ENCODE data around the gene CDK11A.
"Not testable (repeated sequence)": the region's sequence is repeated elsewhere in the genome, so short reads cannot be mapped to it uniquely, and the experiment has no call there.

DNA sequence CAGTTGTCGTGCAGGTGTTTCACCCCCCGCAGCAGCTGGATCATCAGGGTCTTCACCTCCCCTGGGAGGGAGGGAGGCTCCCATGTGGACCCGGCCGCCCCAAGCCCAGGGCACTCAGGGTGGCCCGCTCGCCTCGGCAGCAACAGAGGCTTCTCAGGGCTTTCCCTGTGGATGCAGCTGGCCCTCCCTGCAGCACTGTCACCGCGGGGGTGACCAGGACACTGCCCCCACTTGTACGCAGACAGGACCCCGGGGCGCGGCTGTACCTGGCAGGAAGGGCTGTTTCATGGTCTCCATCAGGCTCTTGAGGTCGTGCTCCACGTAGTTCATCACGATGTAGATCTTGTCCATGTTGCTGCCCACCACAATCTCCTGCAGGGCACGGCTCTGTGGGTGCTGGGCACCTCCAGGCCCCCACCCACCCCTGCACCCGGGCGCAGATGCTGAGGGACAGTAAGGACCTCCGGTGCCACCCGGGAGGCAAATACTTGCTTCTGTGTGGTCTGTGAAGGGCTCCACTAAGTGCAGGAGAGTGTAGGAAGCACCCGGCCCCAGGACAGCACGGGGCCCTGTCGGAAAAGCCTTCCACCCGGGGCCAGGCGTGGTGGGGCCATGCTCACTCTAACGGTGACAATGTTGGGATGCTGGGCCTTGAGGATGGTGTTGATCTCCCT is 19.7 kb downstream of the CDK11A start:
- TF ChIP-seq, protein P1, sequence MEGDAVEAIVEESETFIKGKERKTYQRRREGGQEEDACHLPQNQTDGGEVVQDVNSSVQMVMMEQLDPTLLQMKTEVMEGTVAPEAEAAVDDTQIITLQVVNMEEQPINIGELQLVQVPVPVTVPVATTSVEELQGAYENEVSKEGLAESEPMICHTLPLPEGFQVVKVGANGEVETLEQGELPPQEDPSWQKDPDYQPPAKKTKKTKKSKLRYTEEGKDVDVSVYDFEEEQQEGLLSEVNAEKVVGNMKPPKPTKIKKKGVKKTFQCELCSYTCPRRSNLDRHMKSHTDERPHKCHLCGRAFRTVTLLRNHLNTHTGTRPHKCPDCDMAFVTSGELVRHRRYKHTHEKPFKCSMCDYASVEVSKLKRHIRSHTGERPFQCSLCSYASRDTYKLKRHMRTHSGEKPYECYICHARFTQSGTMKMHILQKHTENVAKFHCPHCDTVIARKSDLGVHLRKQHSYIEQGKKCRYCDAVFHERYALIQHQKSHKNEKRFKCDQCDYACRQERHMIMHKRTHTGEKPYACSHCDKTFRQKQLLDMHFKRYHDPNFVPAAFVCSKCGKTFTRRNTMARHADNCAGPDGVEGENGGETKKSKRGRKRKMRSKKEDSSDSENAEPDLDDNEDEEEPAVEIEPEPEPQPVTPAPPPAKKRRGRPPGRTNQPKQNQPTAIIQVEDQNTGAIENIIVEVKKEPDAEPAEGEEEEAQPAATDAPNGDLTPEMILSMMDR (IDR thresholded peaks at IDR 0.05): not testable (repeated sequence)
- TF ChIP-seq POLR2AphosphoS5 (IDR thresholded peaks at IDR 0.05; ENCODE audit: insufficient read depth in 1 of 2, low read depth in 1 of 2): not testable (repeated sequence)

Measured in vagina (tissue), 2 donors.